Stimulated activated CD4-positive, alpha-beta T cell treated with anti-CD3 and anti-CD28 coated beads, TNF-alpha, amount 100 ng/mL, for 4 hours (primary cell): Measurements from ENCODE around the gene MYO1H.
"Not testable (repeated sequence)": the region's sequence is repeated elsewhere in the genome, so short reads cannot be mapped to it uniquely, and the experiment has no call there.

Source experiments
- DNase-seq, 3 experiments: peaks; one replicate each; pipeline ENCODE4 v3.0.0-alpha.2; 2020; ENCODE audit warnings: low read depth in 3 of 3

MYO1H gene

GRCh38 chr12:109473006-109473405 is 125.3 kb downstream of the MYO1H start:
- no peak for DNase-seq

- not testable (repeated sequence) for DNase-seq
Measured at GRCh38 chr12:109473526-109474270, 126.0 kb downstream of the MYO1H start.

- DNase-seq = no peak
Measured at GRCh38 chr12:109475121-109475520, 127.4 kb downstream of the MYO1H start.

GRCh38 chr12:109475993-109476806 is 128.5 kb downstream of the MYO1H start:
- DNase-seq = no peak

GRCh38 chr12:109476807-109477184 is 129.1 kb downstream of the MYO1H start:
- no peak for DNase-seq

- DNase-seq = peak; percentile 67 to 79 (median 70)
Measured at GRCh38 chr12:109477185-109477962, 129.7 kb downstream of the MYO1H start, which contains the start of the genes KCTD10 and UBE3B. TSS of gene KCTD10 (minus strand) at chr12:109477300. CDS start at chr12:109477262, 38 bp downstream. TSS of gene UBE3B (plus strand) at chr12:109477634. CDS start at chr12:109483552, 5,918 bp downstream.

GRCh38 chr12:109477963-109478315 is 130.2 kb downstream of the MYO1H start:
- no peak for DNase-seq

- DNase-seq = no peak
Measured at GRCh38 chr12:109479761-109480160, 132.1 kb downstream of the MYO1H start.

- DNase-seq = no peak
Measured at GRCh38 chr12:109480356-109480755, 132.7 kb downstream of the MYO1H start.

- DNase-seq = no peak
Measured at GRCh38 chr12:109481863-109482262, 134.2 kb downstream of the MYO1H start.

- no peak for DNase-seq
Measured at GRCh38 chr12:109482491-109482890, 134.8 kb downstream of the MYO1H start.

- DNase-seq = no peak
Measured at GRCh38 chr12:109482894-109483293, 135.2 kb downstream of the MYO1H start.

GRCh38 chr12:109483346-109483745 is 135.6 kb downstream of the MYO1H start:
- DNase-seq = no peak

- no peak for DNase-seq
Measured at GRCh38 chr12:109485201-109485600, 137.5 kb downstream of the MYO1H start.

GRCh38 chr12:109487181-109488050 is 139.7 kb downstream of the MYO1H start:
- no peak for DNase-seq

GRCh38 chr12:109488051-109488665 is 140.5 kb downstream of the MYO1H start:
- DNase-seq = no peak

GRCh38 chr12:109489016-109489954 is 141.6 kb downstream of the MYO1H start:
- DNase-seq = no peak

GRCh38 chr12:109489955-109490565 is 142.4 kb downstream of the MYO1H start:
- no peak for DNase-seq

GRCh38 chr12:109491671-109492070 is 144.0 kb downstream of the MYO1H start:
- DNase-seq = no peak
